ENCODE data around the gene CRTC1.
"Not testable (repeated sequence)": the region's sequence is repeated elsewhere in the genome, so short reads cannot be mapped to it uniquely, and the experiment has no call there.

CRTC1 gene

DNA sequence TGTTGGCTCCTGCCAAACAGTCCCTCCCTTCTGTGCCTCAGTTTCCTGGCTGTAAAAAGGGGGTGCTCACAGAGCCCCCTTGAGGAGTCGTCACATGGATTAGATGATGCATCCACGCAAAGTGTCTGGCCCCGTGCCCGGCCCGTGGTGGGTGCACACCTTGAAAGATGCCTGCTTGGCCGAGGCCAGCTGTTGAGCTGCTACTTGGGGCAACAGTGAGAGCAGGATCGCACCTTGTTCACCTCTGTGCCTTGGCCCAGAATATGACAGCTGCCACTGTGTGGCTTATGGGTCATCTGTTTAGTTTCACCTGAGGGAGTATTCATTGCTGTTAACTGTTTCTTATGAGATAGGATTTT, 17.7 kb downstream of the CRTC1 start:
- DNase-seq (ENCODE audit: low read depth) = no peak

GRCh38 chr19:18704054-18704453, 20.6 kb downstream of the CRTC1 start:
- no peak for DNase-seq (ENCODE audit: low read depth)

GRCh38 chr19:18704971-18705370, 21.5 kb downstream of the CRTC1 start:
- DNase-seq (ENCODE audit: low read depth) = no peak

DNA sequence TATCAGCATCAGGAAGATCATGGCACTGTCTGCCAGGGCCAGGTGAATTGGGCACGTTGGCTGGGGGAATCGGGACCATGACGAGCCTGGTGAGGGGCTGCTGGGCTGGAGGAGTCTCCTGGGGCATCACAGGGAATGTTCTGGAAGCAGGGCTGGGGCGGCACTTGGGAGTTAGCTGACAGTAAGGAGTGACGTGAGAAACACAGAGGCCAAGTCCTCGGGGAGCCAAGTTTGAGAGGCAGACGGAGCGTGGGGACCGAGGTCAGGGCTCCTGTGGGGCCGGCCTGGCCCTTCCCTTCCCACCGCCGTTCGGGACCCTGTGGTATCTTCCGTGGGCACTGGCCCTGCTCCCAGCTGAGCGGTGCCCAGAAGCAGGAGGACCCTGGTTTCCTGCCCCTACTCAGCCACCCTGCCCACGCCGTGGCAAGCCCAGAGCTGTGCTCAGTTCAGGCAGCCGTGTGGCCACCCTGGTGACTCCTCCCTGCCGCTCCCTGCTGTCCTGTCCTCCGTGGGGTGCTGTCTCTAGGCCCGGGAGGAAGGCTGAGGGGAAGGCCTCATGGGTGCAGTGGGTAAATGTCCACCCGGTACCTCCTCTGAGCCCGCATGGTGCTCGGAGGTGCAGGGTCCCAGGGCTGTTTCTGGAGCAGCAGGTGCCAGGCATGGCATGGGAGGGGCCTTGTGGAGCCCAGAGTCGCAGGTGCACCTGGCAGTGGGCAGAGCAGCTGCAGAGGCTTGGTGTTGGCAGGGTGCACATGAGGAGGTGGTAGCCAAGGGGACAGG, 25.2 kb downstream of the CRTC1 start:
- DNase-seq (ENCODE audit: low read depth) = no peak

GRCh38 chr19:18709546-18709945, 26.1 kb downstream of the CRTC1 start:
- no peak for DNase-seq (ENCODE audit: low read depth)

DNA sequence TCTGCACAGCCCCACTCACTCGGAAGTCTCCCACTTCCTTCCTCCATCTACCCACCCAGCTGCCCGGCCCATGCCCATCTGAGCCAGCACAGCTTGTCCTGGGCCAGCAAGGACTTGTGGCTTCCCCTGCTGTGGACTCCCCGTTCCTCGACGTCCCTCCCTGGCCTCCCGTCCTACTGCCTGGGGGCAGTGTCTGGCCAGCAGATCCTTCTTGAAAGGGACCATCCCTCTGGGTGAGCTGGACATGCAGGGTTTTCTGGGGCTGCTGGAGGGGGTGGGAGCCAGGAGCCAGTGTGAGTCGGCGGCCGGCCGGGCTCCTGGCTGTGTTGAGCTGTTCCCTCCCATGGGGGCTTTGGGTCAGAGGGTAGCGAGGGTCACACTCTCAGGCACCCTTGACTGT, 26.7 kb downstream of the CRTC1 start:
- no peak for DNase-seq (ENCODE audit: low read depth)

GRCh38 chr19:18710996-18711751, 27.7 kb downstream of the CRTC1 start:
- DNase-seq (ENCODE audit: low read depth) = no peak

GRCh38 chr19:18711893-18712292, 28.4 kb downstream of the CRTC1 start:
- no peak for DNase-seq (ENCODE audit: low read depth)

- no peak for DNase-seq (ENCODE audit: low read depth)
These were observed 29.5 kb downstream of the CRTC1 start for GRCh38 chr19:18712981-18713380.

DNA sequence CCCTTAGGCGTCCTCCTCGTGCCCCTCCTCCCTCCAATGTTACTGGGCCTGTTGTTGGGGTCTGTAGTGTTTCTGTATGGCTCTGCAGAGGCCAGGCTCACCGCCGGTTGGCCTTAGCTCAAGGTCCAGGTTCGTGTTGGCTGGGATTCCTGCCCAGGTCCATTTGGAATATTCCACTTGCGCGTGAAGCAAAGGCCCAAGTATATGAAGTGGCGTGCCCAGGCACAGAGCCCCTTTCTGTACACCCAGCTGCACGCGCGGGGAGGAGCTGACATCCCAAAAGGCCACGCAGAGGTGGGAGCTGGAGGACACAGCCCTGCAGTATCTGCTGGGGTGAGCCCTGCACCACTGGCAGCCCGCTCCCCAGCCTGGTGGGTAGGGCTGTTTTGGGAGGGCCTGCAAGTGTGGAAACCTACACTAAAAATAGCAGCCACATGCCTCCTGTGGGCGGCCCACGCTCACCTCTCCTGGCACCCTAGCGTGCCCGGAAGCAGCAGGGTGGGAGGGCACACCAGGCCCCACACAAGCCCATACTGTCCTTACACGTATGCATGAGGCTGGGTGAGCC, 30.2 kb downstream of the CRTC1 start:
- DNase-seq (ENCODE audit: low read depth) = no peak

- DNase-seq (ENCODE audit: low read depth) = no peak
These were observed 31.9 kb downstream of the CRTC1 start for GRCh38 chr19:18715416-18715815.

DNA sequence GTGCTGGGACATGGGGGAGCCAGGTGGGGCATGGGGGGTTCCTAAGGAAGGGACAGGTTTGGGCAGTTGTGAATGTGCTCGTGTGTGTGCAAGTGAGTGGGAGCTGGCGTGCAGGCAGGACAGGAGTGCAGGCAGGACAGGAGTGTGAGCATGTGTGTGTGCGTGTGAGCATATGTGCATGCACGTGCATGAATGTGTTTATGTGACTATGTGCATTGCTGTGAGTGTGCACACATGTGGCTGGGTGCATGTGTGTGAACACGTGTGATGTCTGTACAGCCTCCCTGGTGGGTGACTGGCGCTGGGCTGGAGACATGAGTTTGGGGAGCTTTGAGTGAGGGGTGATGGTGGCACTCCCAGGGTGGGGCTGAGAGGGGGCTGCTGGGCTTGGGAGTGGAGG, 33.4 kb downstream of the CRTC1 start:
- DNase-seq (ENCODE audit: low read depth) = no peak

DNA sequence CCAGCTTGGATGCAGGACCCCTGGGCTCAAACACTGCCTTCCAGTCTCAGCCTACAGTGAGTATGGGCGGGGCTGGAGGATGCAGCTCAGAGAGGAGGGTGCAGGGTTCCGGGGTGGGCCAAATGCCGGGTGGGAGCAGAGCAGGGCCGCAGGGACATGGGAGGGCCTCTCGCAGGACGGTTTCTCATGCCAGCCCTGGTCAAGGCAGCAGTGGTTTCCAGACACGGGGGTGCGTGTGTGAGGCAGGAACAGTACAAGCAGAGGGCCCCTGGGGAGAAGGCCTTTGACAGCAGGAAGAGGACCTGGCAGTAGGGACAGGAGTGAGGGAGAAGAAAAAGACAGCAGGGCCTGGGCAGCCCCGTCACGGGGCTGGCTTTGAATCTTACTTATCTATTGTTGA, 34.1 kb downstream of the CRTC1 start:
- no peak for DNase-seq (ENCODE audit: low read depth)

DNA sequence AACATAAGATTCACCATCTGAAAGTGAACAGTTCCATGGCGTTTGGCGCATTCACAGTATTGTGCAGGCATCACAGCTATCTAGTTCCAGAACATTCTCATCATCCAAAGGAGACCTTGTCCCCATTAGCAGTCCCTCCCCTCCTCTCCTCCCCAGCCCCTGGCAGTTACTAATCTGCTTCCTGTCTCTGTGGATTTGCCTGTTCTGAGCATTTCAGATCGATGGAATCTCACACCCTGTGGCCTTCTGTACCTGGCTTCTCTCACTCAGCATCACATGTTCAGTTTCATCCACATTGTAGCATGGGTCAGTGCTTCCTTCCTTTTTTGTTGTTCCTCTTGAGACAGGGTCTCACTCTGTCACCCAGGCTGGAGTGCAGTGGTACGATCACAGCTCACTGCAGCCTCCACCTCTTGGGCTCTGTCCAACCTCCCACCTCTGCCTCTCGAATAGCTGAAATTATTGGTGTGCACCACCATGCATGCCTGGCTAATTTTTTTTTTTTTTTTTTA, 34.6 kb downstream of the CRTC1 start:
- DNase-seq (ENCODE audit: low read depth) = no peak

DNA sequence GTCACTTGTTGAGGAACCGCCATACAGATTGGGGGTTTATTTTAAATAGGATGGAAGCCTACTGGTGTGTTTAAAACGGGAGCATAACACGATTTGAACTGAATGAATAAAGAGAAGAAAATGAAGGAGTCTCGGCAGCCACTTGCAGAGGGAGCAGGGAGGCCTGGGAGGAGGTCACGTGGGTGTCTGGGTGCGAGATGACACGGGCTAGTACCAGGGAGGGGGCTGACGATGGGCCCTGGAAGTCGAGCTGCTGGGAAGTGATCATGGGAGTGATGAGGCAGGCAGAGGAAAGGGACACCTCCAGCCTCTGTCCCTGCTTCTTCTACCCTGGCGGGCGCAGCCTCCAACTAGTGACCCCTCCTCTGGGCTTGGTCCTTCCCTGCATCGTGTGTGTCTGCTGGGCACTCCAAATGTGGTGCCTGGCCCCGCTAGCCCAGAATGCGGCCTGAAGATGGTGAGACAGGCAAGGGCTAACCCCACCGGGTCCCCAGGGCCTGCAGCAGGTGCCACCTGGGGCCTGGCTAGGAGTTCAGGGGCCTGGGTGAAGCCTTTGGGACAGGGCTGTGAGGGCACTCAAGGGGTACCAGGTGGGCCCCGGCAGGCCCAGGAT, 35.5 kb downstream of the CRTC1 start:
- DNase-seq (ENCODE audit: low read depth) = no peak

GRCh38 chr19:18719541-18719940, 36.1 kb downstream of the CRTC1 start:
- no peak for DNase-seq (ENCODE audit: low read depth)

DNA sequence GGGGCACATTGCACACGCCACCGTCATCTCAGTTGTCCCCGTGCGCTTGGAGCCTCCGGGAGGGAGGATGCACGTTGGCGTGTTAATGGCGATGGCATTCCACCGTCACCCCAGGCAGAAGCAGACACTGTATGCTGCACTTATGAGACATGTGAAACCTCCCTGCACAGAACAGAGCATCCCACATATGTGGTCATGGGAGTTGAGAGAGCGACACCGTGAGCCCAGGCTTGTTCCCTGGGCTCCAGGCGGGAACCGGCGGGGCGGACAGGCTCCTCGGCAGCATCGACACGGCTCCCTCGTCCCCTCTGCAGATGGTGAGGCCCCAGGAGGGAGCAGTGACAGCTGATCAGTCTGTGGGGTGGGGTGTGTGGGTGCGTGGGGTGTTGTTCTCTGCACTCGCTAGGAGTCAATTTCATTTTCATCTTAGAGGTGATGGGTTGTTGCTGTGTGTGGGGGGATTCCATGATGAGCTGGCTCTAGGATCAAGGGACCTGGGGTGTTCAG, 40.4 kb downstream of the CRTC1 start:
- no peak for DNase-seq (ENCODE audit: low read depth)

- no peak for DNase-seq (ENCODE audit: low read depth)
These were observed 42.6 kb downstream of the CRTC1 start for GRCh38 chr19:18725841-18726770.

GRCh38 chr19:18726846-18727245, 43.4 kb downstream of the CRTC1 start:
- DNase-seq (ENCODE audit: low read depth) = no peak

DNA sequence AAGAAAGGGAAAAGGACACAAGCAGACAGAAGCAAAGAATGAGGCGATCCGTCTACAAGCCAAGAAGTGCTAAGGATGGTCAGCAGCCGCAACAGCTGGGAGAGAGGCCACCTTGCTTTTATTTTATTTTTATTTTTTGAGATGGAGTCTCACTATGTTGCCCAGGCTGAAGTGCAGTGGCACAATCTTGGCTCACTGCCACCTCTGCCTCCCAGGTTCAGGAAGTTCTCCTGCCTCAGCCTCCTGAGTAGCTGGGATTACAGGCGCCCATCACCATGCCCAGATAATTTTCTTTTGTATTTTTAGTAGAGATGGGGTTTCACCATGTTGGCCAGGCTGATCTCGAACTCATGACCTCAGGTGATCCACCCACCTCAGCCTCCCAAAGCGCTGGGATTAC, 44.1 kb downstream of the CRTC1 start:
- DNase-seq (ENCODE audit: low read depth) = not testable (repeated sequence)

GRCh38 chr19:18729933-18730530, 46.6 kb downstream of the CRTC1 start:
- DNase-seq (ENCODE audit: low read depth) = no peak
